HEK293T (cell line): Measurements from ENCODE around the gene ABHD10.

Source experiments
- ELF4 ChIP-seq: fragments of 450-650 bp; IDR thresholded peaks from 2 replicates; pipeline ENCODE4 v1.6.1; 2017; ENCODE audit warnings: antibody characterized with exemption
- FOXM1 ChIP-seq: fragments of 450-650 bp; IDR thresholded peaks from 2 replicates; pipeline ENCODE4 v1.6.1; 2017; ENCODE audit warnings: mild to moderate bottlenecking, borderline replicate concordance

DNA sequence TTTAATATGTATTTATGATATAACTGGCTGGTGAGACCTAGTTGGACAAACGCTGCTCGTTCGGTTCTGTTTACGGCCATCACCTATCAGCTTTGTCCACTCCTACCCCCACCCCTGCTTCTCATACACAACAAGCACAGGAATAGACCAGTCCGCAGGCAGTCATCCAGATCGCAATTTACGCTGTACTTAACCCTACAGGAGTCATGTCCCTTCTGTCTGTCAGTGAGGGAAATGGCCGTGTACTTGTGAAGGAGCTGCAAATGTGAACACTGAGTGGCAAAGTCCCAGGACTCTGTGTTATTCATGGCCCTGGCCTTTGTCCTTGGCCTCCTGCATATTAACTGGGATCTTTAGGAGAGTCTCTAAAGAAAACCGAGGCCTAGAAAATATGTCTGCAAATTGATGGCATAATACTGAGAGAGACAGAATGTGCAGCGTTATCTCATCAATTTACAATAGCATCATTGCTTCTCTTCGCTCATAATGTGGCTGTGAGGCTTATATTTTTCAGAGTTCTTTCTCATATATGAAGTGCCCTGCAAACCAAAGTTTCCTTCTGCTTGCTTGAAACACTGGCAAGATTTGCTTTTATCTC, 7.2 kb upstream of the ABHD10 start:
- TF ChIP-seq FOXM1 (no peak), ELF4 (no peak)
